AG09319 (cell line): Measurements from ENCODE around the gene FANCD2.

Source experiments
- DNase-seq: peaks from one replicate; pipeline ENCODE4 v3.0.0-alpha.2; 2010; ENCODE audit warnings: low read depth; ENCODE audit errors: extremely low read depth
- CTCF ChIP-seq: IDR thresholded peaks from 2 replicates; pipeline ENCODE4 v1.5.1; 2011; ENCODE audit warnings: low read depth, mild to moderate bottlenecking, inconsistent platforms, low read length, moderate library complexity

Gene FANCD2

GRCh38 chr3:10142707-10143560, 116.7 kb downstream of the FANCD2 start:
- TF ChIP-seq CTCF: no peak
- no peak for DNase-seq

- no peak for TF ChIP-seq CTCF
- DNase-seq: no peak
Observed at GRCh38 chr3:10145685-10146084, 119.4 kb downstream of the FANCD2 start.

- TF ChIP-seq CTCF: no peak
- no peak for DNase-seq
Observed at GRCh38 chr3:10149226-10149625, 123.0 kb downstream of the FANCD2 start.

- no peak for TF ChIP-seq CTCF
- no peak for DNase-seq
Observed at GRCh38 chr3:10150987-10151386, 124.8 kb downstream of the FANCD2 start.
